A549 treated with RU486 at 1 μM for 4 hours (cell line): ENCODE data around the gene PRAMEF5. TPM values are rescaled to one million over a fixed set of nuclear protein-coding genes. Genes with fewer than 3 reads are reported as not detected.

Experiments
- total RNA-seq: library from RNA; stranded (reverse); fragments of 200-300 nt; extraction: Qiagen RNA extraction; gene quantifications from 5 replicates; pipeline ENCODE4 v1.2.3, GENCODE V29; 2022; ENCODE audit warnings: low read depth

PRAMEF5 gene
- total RNA-seq = not detected in 5 replicates

GRCh38 chr1:13253898-13254297 lies at the start of gene PRAMEF5:
PRAMEF5 (plus strand) TSS chr1:13254198; CDS start chr1:13259269, 5,071 bp downstream.

GRCh38 chr1:13225675-13226204 lies 28.3 kb upstream of the PRAMEF5 start, which contains the start of gene PRAMEF18:
PRAMEF18 (minus strand) TSS chr1:13226154; CDS start chr1:13226106, 48 bp downstream.

DNA sequence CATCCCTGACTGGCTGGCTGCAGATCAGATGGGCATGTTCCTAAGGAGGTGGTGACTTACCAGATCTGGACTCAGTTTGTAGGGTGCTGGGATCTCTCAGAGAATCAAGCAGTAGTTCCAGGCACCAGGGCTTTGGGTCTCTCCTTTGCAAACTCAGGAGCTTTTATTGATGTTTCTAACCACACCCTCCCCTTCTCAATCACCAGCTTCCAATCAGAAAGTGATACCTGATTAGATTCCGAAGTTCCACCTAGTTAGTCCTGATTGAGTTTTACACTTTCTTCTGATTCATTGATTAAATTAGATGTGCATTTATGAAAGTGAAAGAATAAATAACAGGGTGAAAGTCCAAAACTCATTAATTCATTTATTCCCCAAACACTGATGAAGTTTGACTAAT lies 31.0 kb downstream of the PRAMEF5 start, which contains the start of gene PRAMEF8:
Gene PRAMEF8 (minus strand): TSS at position 101 of the 400 bp plus-strand sequence. CDS start 1,046 bp downstream, outside the sequence.

GRCh38 chr1:13303239-13303638 lies 49.2 kb downstream of the PRAMEF5 start, which contains the start of gene PRAMEF33:
PRAMEF33 (plus strand) TSS chr1:13303539; CDS start chr1:13305955, 2,416 bp downstream.

Other genes starting within 250 kb of the PRAMEF5 start
- not detected in 5 replicates for gene PRAMEF27, start 197.6 kb upstream of the PRAMEF5 start, total RNA-seq
- gene HNRNPCL3, start 193.4 kb upstream of the PRAMEF5 start, total RNA-seq = not detected in 5 replicates
- not detected in 5 replicates for gene PRAMEF25, start 183.4 kb upstream of the PRAMEF5 start, total RNA-seq
- not detected in 5 replicates for gene HNRNPCL2, start 137.3 kb upstream of the PRAMEF5 start, total RNA-seq
- gene PRAMEF26, start 98.2 kb upstream of the PRAMEF5 start, total RNA-seq = not detected in 5 replicates
- not detected in 5 replicates for gene HNRNPCL4, start 88.6 kb upstream of the PRAMEF5 start, total RNA-seq
- gene PRAMEF9, start 82.3 kb upstream of the PRAMEF5 start, total RNA-seq = not detected in 5 replicates
- not detected in 5 replicates for gene PRAMEF13, start 52.8 kb upstream of the PRAMEF5 start, total RNA-seq
- not detected in 5 replicates for gene PRAMEF18, start 28.0 kb upstream of the PRAMEF5 start, total RNA-seq
- not detected in 5 replicates for gene PRAMEF8, start 30.9 kb downstream of the PRAMEF5 start, total RNA-seq
- not detected in 5 replicates for gene PRAMEF33, start 49.3 kb downstream of the PRAMEF5 start, total RNA-seq
- gene PRAMEF15, start 61.4 kb downstream of the PRAMEF5 start, total RNA-seq = not detected in 5 replicates
- not detected in 5 replicates for gene PRAMEF14, start 92.9 kb downstream of the PRAMEF5 start, total RNA-seq
- gene PRAMEF19, start 117.7 kb downstream of the PRAMEF5 start, total RNA-seq = not detected in 5 replicates
- not detected in 5 replicates for gene PRAMEF17, start 135.4 kb downstream of the PRAMEF5 start, total RNA-seq
- not detected in 5 replicates for gene PRAMEF20, start 156.3 kb downstream of the PRAMEF5 start, total RNA-seq